Activated T-helper 2 cell treated with anti-CD3 and anti-CD28 coated beads, Interferon-gamma antibody, Interleukin-2, Interleukin-4, amounts not matched to agents 10 μg/mL and 5 μg/mL and 100 μg/mL, durations not matched to agents 14 hours and 24 hours and 36 hours (primary cell): ENCODE results near the gene UNC5C. TPM values are rescaled to one million over a fixed set of nuclear protein-coding genes. Genes with fewer than 3 reads are reported as not detected.

Experiments used
- DNase-seq: peaks from one replicate; pipeline ENCODE4 v3.0.0; 2021; ENCODE audit warnings: low spot score
- H3K27ac Mint-ChIP-seq: one replicate; pipeline ENCODE4 v1.8.0; 2021; ENCODE audit warnings: mixed read lengths
- H3K27me3 Mint-ChIP-seq: one replicate; pipeline ENCODE4 v1.8.0; 2021; ENCODE audit warnings: low read depth, mixed read lengths
- H3K36me3 Mint-ChIP-seq: one replicate; pipeline ENCODE4 v1.8.0; 2021; ENCODE audit warnings: low read depth, mixed read lengths
- H3K4me1 Mint-ChIP-seq: one replicate; pipeline ENCODE4 v1.8.0; 2021; ENCODE audit warnings: low read depth, mixed read lengths
- H3K4me3 Mint-ChIP-seq: one replicate; pipeline ENCODE4 v1.8.0; 2021; ENCODE audit warnings: low read depth, mild to moderate bottlenecking, moderate library complexity, mixed read lengths
- H3K9me3 Mint-ChIP-seq: one replicate; pipeline ENCODE4 v1.8.0; 2021; ENCODE audit warnings: mixed read lengths
- intact Hi-C: fragments of 100-400 bp; cut with micrococcal nuclease; formaldehyde crosslinking; loops from one replicate; pipeline ENCODE4 v1.15.1; 2023
- total RNA-seq: library from RNA; stranded (reverse); gene quantifications from 2 replicates; pipeline ENCODE4 v1.2.3, GENCODE V29; 2022

The UNC5C gene
- total RNA-seq, 1 donor from 2014 or later, result 0.11 TPM

GRCh38 chr4:95129821-95130311 is 418.9 kb downstream of the UNC5C start:
- H3K27me3 Mint-ChIP-seq, result peaks cover 15% of the 10 kb centered on the region
- DNase-seq, result no peak
- no peaks in the 10 kb centered on the region for H3K36me3 Mint-ChIP-seq
- H3K9me3 Mint-ChIP-seq, result no peaks in the 10 kb centered on the region
- intact Hi-C loops, result no loop called here
- no peak overlapping the region for H3K4me3 Mint-ChIP-seq
- no peak overlapping the region for H3K27ac Mint-ChIP-seq
- H3K4me1 Mint-ChIP-seq, result peaks cover 5% of the 10 kb centered on the region

GRCh38 chr4:95129031-95129430 is 419.7 kb downstream of the UNC5C start:
- Mint-ChIP-seq H3K27me3 (peaks cover 16% of the 10 kb centered on the region), H3K4me1 (peaks cover 5% of the 10 kb centered on the region), H3K4me3 (no peak overlapping the region), H3K36me3 (no peaks in the 10 kb centered on the region), H3K9me3 (no peaks in the 10 kb centered on the region), H3K27ac (no peak overlapping the region)
- intact Hi-C loops, result no loop called here
- no peak for DNase-seq

GRCh38 chr4:95124906-95125504 is 423.8 kb downstream of the UNC5C start:
- Mint-ChIP-seq H3K9me3 (no peaks in the 10 kb centered on the region), H3K4me1 (peaks cover under 1% of the 10 kb centered on the region), H3K4me3 (no peak overlapping the region), H3K36me3 (no peaks in the 10 kb centered on the region), H3K27me3 (peaks cover 11% of the 10 kb centered on the region), H3K27ac (no peak overlapping the region)
- intact Hi-C loops, result no loop called here
- DNase-seq, result no peak

GRCh38 chr4:95122001-95122400 is 426.8 kb downstream of the UNC5C start:
- no peaks in the 10 kb centered on the region for H3K4me1 Mint-ChIP-seq
- DNase-seq, result no peak
- peaks cover 6% of the 10 kb centered on the region for H3K27me3 Mint-ChIP-seq
- H3K36me3 Mint-ChIP-seq, result no peaks in the 10 kb centered on the region
- no peak overlapping the region for H3K27ac Mint-ChIP-seq
- no peak overlapping the region for H3K4me3 Mint-ChIP-seq
- no peaks in the 10 kb centered on the region for H3K9me3 Mint-ChIP-seq
- intact Hi-C loops, result no loop called here

- Mint-ChIP-seq H3K9me3 (no peaks in the 10 kb centered on the region), H3K36me3 (no peaks in the 10 kb centered on the region), H3K27me3 (peaks cover 4% of the 10 kb centered on the region), H3K4me1 (no peaks in the 10 kb centered on the region), H3K27ac (no peak overlapping the region), H3K4me3 (no peak overlapping the region)
- intact Hi-C loops, result no loop called here
- DNase-seq, result no peak
Measured at GRCh38 chr4:95120456-95120855, 428.3 kb downstream of the UNC5C start.

- Mint-ChIP-seq H3K4me1 (no peaks in the 10 kb centered on the region), H3K27me3 (peaks cover 6% of the 10 kb centered on the region), H3K36me3 (no peaks in the 10 kb centered on the region), H3K4me3 (no peak overlapping the region), H3K27ac (no peak overlapping the region), H3K9me3 (no peaks in the 10 kb centered on the region)
- intact Hi-C loops, result no loop called here
- DNase-seq, result no peak
Measured at GRCh38 chr4:95118497-95118896, 430.3 kb downstream of the UNC5C start.

GRCh38 chr4:95114521-95114920 is 434.3 kb downstream of the UNC5C start:
- peaks cover 10% of the 10 kb centered on the region for H3K27me3 Mint-ChIP-seq

More at GRCh38 chr4:95114521-95114920, 434.3 kb downstream of the UNC5C start:
- H3K4me3 Mint-ChIP-seq, result no peak overlapping the region
- no peak overlapping the region for H3K27ac Mint-ChIP-seq
- H3K4me1 Mint-ChIP-seq, result no peaks in the 10 kb centered on the region
- H3K36me3 Mint-ChIP-seq, result no peaks in the 10 kb centered on the region
- intact Hi-C loops, result no loop called here
- no peak for DNase-seq
- no peaks in the 10 kb centered on the region for H3K9me3 Mint-ChIP-seq
